Thymus (tissue), 11 donors: ENCODE measurements around the gene ADRM1. TPM values are rescaled to one million over a fixed set of nuclear protein-coding genes. Genes with fewer than 3 reads are reported as not detected.

Source experiments
- DNase-seq, 9 donors: peaks; one replicate each; pipeline ENCODE4 v3.0.0-alpha.2; 2013; ENCODE audit warnings: low spot score in 9 of 9, low read depth in 6 of 9, missing footprints in 1 of 9
- H3K27ac ChIP-seq, 2 donors: one replicate each; pipeline ENCODE4 v1.5.1; 2013; ENCODE audit warnings: control low read depth in 1 of 2, low read depth in 1 of 2, low read length in 1 of 2, mild to moderate bottlenecking in 1 of 2, moderate library complexity in 1 of 2
- H3K27me3 ChIP-seq, 2 donors: one replicate each; pipeline ENCODE4 v1.5.1; 2013; ENCODE audit warnings: low read length in 1 of 2; ENCODE audit not compliant: control insufficient read depth in 2 of 2, insufficient read depth in 1 of 2
- H3K36me3 ChIP-seq, 2 donors: one replicate each; pipeline ENCODE4 v1.5.1; 2013; ENCODE audit warnings: low read length in 1 of 2, mild to moderate bottlenecking in 1 of 2, moderate library complexity in 1 of 2; ENCODE audit not compliant: control insufficient read depth in 2 of 2, insufficient read depth in 2 of 2
- H3K4me1 ChIP-seq, 2 donors: one replicate each; pipeline ENCODE4 v1.5.1; 2013; ENCODE audit warnings: low read length in 2 of 2; ENCODE audit not compliant: control insufficient read depth in 2 of 2, insufficient read depth in 2 of 2
- H3K4me3 ChIP-seq, 2 donors: one replicate each; pipeline ENCODE4 v1.5.1; 2013; ENCODE audit warnings: low read length in 2 of 2, control low read depth in 1 of 2, mild to moderate bottlenecking in 1 of 2
- H3K9me3 ChIP-seq, 2 donors: one replicate each; pipeline ENCODE4 v1.5.1; 2013; ENCODE audit warnings: low read length in 1 of 2, mild to moderate bottlenecking in 1 of 2; ENCODE audit not compliant: control insufficient read depth in 2 of 2, insufficient read depth in 1 of 2
- WGBS: extraction: QIAGEN DNeasy Blood & Tissue Kit; methylation state at CpG from one replicate; pipeline ENCODE4 v1.1.7; 2013; 5-methylcytosine and 5-hydroxymethylcytosine counted together
- polyA plus RNA-seq: library from polyadenylated mRNA; stranded (reverse); fragments of 200-250 nt; gene quantifications from one replicate; pipeline ENCODE4 v1.2.3, GENCODE V29; 2013
- total RNA-seq: library from RNA; stranded (reverse); fragments of 120-200 nt; gene quantifications from one replicate; pipeline ENCODE4 v1.2.4, GENCODE V29; 2013
- donor health status: healthy.

Gene ADRM1
- total and polyA plus RNA-seq, 2 donors, result 71.5 to 80.9 TPM

- WGBS, result 92% methylated on average over 43 of the region's 43 CpGs
- Histone ChIP-seq H3K36me3 (no peaks in the 10 kb centered on the region), H3K9me3 (peaks cover 0 to 3% of the 10 kb centered on the region in 2 donors), H3K27ac (no peak overlapping the region), H3K27me3 (peaks cover 0 to 5% of the 10 kb centered on the region in 2 donors), H3K4me1 (peaks cover 0 to 13% of the 10 kb centered on the region in 2 donors), H3K4me3 (no peak overlapping the region)
- DNase-seq, result no peak
These were observed 49.8 kb downstream of the ADRM1 start for GRCh38 chr20:62352402-62353288.

GRCh38 chr20:62353289-62354030, 50.7 kb downstream of the ADRM1 start:
- Histone ChIP-seq H3K9me3 (peaks cover 0 to 3% of the 10 kb centered on the region in 2 donors), H3K27ac (no peak overlapping the region), H3K27me3 (peaks cover 0 to 5% of the 10 kb centered on the region in 2 donors), H3K4me3 (no peak overlapping the region), H3K36me3 (no peaks in the 10 kb centered on the region), H3K4me1 (peaks cover 0 to 18% of the 10 kb centered on the region in 2 donors)
- DNase-seq, result no peak
- WGBS, result 93% methylated on average over 16 of the region's 16 CpGs

GRCh38 chr20:62354031-62354808, 51.4 kb downstream of the ADRM1 start:
- no peak overlapping the region for H3K27ac ChIP-seq
- 91% methylated on average over 14 of the region's 14 CpGs for WGBS
- DNase-seq, result no peak

DNA sequence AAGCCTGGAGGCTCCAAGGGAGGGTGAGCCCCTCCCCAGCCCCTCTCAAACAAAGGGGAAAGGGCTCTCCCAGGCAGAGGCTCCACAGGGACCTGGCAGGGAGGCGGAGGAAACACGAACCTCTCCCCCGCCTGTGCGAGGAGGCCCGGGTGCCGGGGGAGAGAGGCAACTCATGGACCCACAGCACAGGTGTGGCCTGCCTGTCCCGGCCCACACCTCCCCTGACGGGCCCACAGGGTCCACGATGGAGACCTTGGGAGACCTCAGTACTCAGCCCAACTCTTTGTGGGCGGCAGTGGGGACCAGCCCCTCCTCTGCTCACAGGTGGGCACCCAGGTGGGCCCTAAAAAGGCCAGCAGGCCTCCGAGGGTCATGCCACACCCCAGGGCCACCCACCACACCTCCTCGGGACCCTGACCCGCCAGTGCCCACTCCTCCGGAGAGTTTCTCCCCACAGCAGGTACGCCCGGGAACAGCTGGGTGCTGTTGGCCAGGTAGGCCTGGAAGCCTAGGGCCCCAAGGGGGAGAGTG, 52.1 kb downstream of the ADRM1 start:
- Histone ChIP-seq H3K27me3 (peaks cover 0 to 5% of the 10 kb centered on the region in 2 donors), H3K9me3 (no peaks in the 10 kb centered on the region), H3K27ac (peak overlapping the region in 1 of 2 donors; percentile 36), H3K4me3 (no peak overlapping the region), H3K36me3 (no peaks in the 10 kb centered on the region), H3K4me1 (peaks cover 0 to 25% of the 10 kb centered on the region in 2 donors)
- WGBS, result 80% methylated on average over 16 of the region's 16 CpGs
- no peak for DNase-seq

More at GRCh38 chr20:62354031-62354808, 51.4 kb downstream of the ADRM1 start:
- H3K9me3 ChIP-seq, result no peaks in the 10 kb centered on the region
- no peak overlapping the region for H3K4me3 ChIP-seq
- H3K27me3 ChIP-seq, result peaks cover 0 to 5% of the 10 kb centered on the region in 2 donors
- peaks cover 0 to 24% of the 10 kb centered on the region in 2 donors for H3K4me1 ChIP-seq
- no peaks in the 10 kb centered on the region for H3K36me3 ChIP-seq

GRCh38 chr20:62355516-62355877, 52.7 kb downstream of the ADRM1 start:
- no peak overlapping the region for H3K4me3 ChIP-seq
- WGBS, result 85% methylated on average over 11 of the region's 11 CpGs

GRCh38 chr20:62355878-62356588, 53.2 kb downstream of the ADRM1 start:
- 82% methylated on average over 29 of the region's 29 CpGs for WGBS

More at GRCh38 chr20:62355516-62355877, 52.7 kb downstream of the ADRM1 start:
- Histone ChIP-seq H3K36me3 (no peaks in the 10 kb centered on the region), H3K27ac (peak overlapping the region in 1 of 2 donors; percentile 36), H3K9me3 (no peaks in the 10 kb centered on the region), H3K27me3 (peaks cover 0 to 5% of the 10 kb centered on the region in 2 donors), H3K4me1 (peaks cover 0 to 25% of the 10 kb centered on the region in 2 donors)
- DNase-seq, result no peak

GRCh38 chr20:62356589-62357186, 53.9 kb downstream of the ADRM1 start:
- DNase-seq, result no peak
- 79% methylated on average over 17 of the region's 17 CpGs for WGBS
- Histone ChIP-seq H3K27ac (peak overlapping the region in 1 of 2 donors; percentile 77), H3K4me3 (no peak overlapping the region), H3K27me3 (peaks cover 0 to 5% of the 10 kb centered on the region in 2 donors), H3K36me3 (no peaks in the 10 kb centered on the region), H3K9me3 (no peaks in the 10 kb centered on the region), H3K4me1 (peaks cover 0 to 25% of the 10 kb centered on the region in 2 donors)

More at GRCh38 chr20:62355878-62356588, 53.2 kb downstream of the ADRM1 start:
- Histone ChIP-seq H3K27ac (peak overlapping the region in 1 of 2 donors; percentile 15), H3K4me1 (peaks cover 0 to 25% of the 10 kb centered on the region in 2 donors), H3K27me3 (peaks cover 0 to 5% of the 10 kb centered on the region in 2 donors), H3K9me3 (no peaks in the 10 kb centered on the region), H3K4me3 (no peak overlapping the region), H3K36me3 (no peaks in the 10 kb centered on the region)
- DNase-seq, result no peak
